GM18526 (cell line): ENCODE data around the gene CCNK.

ENCODE experiments used
- POLR2A ChIP-seq: IDR thresholded peaks from 3 replicates; pipeline ENCODE4 v1.6.1; 2011; ENCODE audit not compliant: insufficient read length; ENCODE audit errors: extremely low read depth

The CCNK gene

DNA sequence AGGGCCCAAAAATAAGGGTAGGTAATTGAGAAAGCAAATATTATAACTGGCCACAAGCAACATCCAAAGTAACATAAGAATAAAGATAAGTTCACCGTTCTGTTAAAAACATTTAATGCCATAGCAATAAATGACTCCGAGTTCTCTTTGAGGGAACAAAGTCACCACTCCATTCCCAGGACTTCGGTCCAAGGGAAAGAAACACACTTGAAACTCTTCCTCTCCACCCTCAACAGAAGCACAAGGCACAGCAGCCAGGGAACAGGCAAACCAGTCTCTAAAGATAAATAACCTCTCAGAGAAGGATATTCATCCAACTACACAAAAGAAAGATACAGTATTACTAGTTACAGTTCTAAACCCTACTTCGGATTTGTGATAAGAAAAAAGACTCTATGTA is 3.1 kb upstream of the CCNK start:
- TF ChIP-seq POLR2A = no peak

DNA sequence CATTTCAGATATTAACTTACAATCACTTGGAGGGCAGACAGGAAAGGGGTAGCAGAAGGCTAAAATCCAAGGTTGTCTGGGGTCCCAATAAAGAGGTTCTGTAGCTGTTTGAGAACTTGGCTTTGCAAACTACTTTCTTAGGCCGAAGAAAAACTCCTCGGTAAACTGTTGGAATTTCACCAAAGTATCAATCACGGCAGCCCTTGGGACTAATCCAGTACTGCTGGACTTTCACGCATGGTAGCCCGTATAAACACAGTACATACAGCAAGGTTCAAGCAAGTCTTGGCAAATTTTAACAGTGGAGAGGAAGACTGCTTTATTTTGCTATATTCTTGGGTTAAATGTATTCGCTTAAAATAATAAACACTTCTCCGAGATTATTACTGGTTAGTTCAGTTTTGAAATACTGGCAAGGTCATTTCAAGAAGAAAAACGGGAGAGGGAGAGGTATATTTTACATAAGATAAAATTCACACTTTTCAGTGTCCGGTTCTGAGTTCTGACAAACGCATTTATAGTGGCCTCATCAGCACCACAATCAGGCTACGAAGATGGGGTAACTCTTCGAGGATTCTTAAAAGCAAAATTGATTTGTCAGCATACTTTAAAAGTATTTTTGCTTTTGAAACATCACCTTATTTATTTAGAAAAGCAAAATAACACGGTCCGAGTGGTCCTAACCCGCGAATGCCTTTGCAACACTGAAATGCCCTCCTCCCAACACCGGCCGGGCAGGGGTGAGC is 1.9 kb upstream of the CCNK start:
- no peak for TF ChIP-seq POLR2A

DNA sequence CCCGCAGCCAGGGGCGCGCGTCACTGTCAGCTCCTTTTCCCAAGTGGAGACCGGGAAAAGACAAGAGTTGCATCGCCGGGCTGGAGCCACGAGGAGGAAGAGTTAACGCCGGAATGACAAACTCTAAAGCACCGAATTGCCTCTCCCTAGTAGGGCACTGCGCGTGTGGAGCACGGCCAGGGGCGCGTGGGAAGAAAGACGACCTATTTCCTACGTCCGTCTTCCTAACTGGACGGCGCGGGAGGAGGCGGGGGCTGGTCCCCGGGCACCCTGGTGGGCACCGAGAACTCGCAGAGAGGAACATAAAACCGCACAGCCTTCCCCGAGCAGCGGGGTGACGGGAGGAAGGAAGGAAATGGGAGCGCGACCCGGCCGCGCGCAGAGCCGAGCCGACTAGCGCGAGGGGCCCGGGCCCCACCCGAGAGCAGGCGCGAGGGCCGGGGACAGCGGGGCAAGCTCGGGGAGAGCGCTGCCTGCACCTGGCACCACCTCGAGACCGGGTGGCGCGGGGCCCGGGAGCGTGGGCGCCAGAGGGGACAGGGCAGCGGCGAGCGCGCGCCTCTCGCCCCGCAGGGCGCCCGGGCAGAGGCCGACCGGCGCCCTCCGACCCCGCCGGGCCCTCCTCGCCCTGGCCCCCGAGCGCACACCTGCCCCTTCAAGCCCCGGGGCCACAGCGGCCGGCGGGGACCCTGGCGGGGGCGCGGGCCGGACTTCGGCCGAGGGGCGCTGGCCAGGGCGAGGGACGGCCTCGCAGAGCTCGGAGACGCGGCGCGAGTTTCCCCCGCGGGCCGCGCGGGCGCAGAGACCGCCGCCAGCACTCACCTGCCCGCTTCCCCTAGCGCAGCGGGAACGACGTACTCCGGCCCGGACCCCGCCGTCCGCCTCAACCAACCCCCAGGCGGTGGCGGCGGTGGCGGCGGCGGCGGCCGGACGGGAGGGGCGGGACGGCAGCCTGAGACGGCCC is 1.0 kb upstream of the CCNK start, which contains the start of gene SETD3:
Gene SETD3, minus strand, starts transcription at position 954 of the 964 bp plus-strand sequence. CDS start 15,054 bp downstream, outside the sequence.
- TF ChIP-seq POLR2A = peak; percentile 53

DNA sequence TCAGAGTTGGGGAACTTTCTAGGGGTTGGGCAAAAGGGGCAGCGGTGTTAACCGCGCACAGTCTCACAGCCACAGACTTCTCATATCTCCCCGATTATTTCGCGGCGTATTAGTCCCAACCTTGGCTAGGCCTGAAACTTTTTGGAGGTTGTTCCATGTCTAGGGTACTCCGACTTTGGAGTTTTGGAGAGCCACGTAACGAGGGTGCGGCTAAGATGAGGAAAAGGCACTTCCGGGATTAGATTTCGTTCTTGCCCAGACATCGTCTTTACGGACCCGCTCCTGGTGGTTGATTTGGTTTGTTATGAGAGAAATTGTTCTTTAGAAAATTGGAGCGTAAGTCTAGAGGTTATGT is 513 bp downstream of the CCNK start:
- TF ChIP-seq POLR2A = no peak

DNA sequence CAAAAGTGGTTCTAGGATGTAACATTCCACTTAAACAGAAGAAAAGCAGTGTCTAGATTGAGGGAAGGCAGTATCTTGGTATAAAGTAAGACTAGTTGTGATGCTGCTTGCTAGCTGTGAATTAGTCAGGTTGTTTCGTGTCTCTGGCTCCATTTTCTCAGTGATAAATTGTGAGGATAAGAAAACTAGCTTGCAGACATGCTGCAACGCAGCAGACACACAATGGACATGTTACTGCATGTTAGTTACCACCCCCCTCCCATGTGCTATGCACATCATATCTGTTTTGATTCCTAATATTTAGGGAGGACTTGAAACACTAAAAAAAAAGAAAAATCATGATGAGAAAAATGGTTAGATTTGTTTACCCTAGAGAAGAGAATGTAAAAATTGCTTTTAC is 2.9 kb downstream of the CCNK start:
- no peak for TF ChIP-seq POLR2A

DNA sequence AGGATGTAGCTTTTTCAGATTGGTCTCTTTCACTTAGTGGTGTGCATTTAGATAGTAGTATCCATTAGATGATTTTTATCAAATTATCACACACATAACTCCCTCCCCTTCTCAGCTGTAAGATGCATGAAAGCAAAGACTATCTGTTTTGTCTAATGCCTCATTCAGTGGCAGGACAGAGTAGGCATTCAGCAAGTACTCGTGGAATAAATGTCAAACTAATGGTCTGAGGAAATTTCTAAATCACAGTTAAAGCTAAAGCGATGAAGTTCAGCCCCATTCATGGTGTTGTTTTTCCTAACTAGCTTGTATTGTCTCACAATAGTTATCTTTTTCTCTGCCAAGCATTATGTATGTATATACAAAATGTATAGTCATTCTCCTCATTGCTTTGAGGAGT is 16.1 kb downstream of the CCNK start:
- no peak for TF ChIP-seq POLR2A

- TF ChIP-seq POLR2A = no peak
Measured at GRCh38 chr14:99497894-99498293, 16.7 kb downstream of the CCNK start.

- no peak for TF ChIP-seq POLR2A
Measured at GRCh38 chr14:99502989-99503421, 21.8 kb downstream of the CCNK start.

DNA sequence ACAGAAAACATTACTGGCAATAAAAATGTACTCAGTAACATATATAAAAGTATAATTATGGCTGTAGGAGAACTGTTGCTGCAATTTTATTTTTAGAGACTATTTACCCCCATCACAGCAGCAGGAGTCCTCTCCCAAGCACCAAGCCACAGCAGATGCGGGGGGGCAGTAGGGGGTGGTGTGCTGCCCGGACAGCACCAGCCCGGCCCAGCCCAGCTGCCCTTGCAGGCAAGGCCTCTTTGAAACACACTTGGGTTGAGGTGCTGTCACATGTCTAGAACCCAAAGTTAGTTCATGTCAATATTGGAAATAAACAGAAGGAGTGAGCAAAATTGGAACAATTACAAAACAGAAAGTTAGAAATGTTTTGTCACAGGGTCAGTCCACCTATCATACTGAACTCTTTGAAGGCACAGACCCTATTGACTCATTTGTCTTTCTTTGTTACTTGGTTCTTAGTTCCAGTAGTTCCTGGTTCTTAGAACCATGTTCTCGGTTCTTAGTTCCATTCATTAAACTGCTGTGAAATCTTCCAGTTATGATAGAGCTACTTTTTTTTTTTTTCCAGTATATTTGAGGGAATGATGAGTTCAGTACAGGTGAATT is 22.7 kb downstream of the CCNK start:
- TF ChIP-seq POLR2A = no peak

DNA sequence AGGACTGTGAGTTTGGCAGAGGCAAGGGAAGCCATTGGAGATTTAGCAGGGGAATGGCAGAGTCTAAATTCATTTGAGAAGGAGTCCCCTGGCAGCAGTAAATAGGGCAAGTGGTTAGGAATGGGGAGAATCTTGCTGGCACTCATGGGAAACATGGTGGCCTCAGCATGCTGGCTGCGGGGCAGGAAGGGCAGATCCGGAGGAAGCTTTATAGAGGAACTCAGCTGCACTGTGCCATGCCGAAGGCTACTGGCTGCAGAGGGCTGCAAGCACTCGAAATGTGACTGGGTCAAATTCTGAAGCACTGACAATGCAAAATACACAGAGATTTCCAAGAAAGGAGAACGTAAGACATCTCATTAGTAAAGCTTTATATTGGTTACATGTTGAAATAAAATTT is 23.9 kb downstream of the CCNK start:
- TF ChIP-seq POLR2A = no peak

- no peak for TF ChIP-seq POLR2A
Measured at GRCh38 chr14:99506276-99506675, 25.1 kb downstream of the CCNK start.

DNA sequence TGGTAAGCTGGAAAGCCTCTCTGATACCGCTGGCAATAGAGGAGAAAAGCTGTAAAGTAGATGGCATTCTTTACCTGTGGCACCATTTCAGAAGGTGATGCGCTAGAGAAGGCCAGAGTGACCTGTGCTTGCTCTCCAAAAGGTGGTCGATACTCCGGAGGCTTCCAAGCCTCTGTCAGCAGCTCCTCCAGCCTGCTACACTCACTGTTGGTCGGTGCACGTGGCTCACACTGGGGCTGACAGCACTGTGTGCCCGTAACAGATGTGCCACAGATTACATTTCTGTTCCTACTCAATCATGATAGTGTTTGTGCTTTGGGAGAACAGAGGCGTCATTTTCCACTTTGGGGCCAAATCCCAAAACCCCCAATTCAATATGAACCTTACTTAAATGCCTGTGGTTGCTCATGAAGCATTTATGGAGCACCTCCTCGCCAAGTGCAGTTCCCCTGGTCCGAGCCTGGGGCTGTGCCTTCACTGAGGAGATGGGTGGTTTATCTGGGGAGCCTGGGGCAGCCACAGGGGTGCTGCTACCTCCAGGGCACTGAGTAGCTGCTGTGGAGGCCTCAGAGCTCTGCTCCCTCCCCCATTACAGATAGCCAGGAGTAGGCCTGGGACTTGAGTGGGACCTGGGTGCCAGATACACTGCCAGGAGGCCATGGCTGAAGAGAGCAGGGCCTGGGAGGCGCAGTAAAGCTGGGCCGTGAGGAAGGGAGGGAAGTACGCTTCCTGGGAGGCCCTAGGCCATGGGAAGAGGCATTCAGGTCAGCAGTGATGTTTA is 26.8 kb downstream of the CCNK start:
- TF ChIP-seq POLR2A = no peak

- TF ChIP-seq POLR2A = no peak
Measured at GRCh38 chr14:99508896-99509629, 27.9 kb downstream of the CCNK start.

GRCh38 chr14:99509871-99510555 is 28.8 kb downstream of the CCNK start:
- no peak for TF ChIP-seq POLR2A

GRCh38 chr14:99510556-99511139 is 29.4 kb downstream of the CCNK start:
- no peak for TF ChIP-seq POLR2A
